Kidney glomerular epithelial cell (primary cell): ENCODE results near the gene PPP4R3A.
"Not testable (repeated sequence)": the region's sequence is repeated elsewhere in the genome, so short reads cannot be mapped to it uniquely, and the experiment has no call there.

ENCODE experiments used
- DNase-seq: peaks from one replicate; lab custom pipeline; 2025; lab: John Stamatoyannopoulos, UW

PPP4R3A gene

GRCh38 chr14:91510171-91511042, at the start of gene PPP4R3A:
TSS of gene PPP4R3A (minus strand) at chr14:91510310. CDS start at chr14:91509647, 663 bp downstream.
- peak; percentile 83 for DNase-seq

- DNase-seq: no peak
These were observed 45.4 kb upstream of the PPP4R3A start for GRCh38 chr14:91555531-91555930.

GRCh38 chr14:91554535-91555332, 44.6 kb upstream of the PPP4R3A start:
- DNase-seq: no peak

- no peak for DNase-seq
These were observed 38.0 kb upstream of the PPP4R3A start for GRCh38 chr14:91548108-91548507.

- no peak for DNase-seq
These were observed 36.0 kb upstream of the PPP4R3A start for GRCh38 chr14:91545946-91546716.

- no peak for DNase-seq
These were observed 35.1 kb upstream of the PPP4R3A start for GRCh38 chr14:91545204-91545603.

GRCh38 chr14:91536327-91536726, 26.2 kb upstream of the PPP4R3A start:
- DNase-seq: no peak

GRCh38 chr14:91534059-91534458, 23.9 kb upstream of the PPP4R3A start:
- DNase-seq: not testable (repeated sequence)

GRCh38 chr14:91533623-91534022, 23.5 kb upstream of the PPP4R3A start:
- no peak for DNase-seq

- DNase-seq: no peak
These were observed 13.9 kb upstream of the PPP4R3A start for GRCh38 chr14:91523972-91524371.

GRCh38 chr14:91521061-91521640, 11.0 kb upstream of the PPP4R3A start:
- DNase-seq: no peak

- DNase-seq: no peak
These were observed 10.0 kb upstream of the PPP4R3A start for GRCh38 chr14:91520138-91520537.

GRCh38 chr14:91519239-91520036, 9.3 kb upstream of the PPP4R3A start:
- no peak for DNase-seq

- DNase-seq: no peak
These were observed 6.7 kb upstream of the PPP4R3A start for GRCh38 chr14:91516663-91517388.

GRCh38 chr14:91515979-91516378, 5.9 kb upstream of the PPP4R3A start:
- no peak for DNase-seq

- DNase-seq: peak; percentile 26
These were observed 903 bp upstream of the PPP4R3A start for GRCh38 chr14:91511043-91511383.

GRCh38 chr14:91509878-91510170, 286 bp downstream of the PPP4R3A start:
- no peak for DNase-seq

- no peak for DNase-seq
These were observed 830 bp downstream of the PPP4R3A start for GRCh38 chr14:91509083-91509877.

- no peak for DNase-seq
These were observed 2.0 kb downstream of the PPP4R3A start for GRCh38 chr14:91508105-91508504.

GRCh38 chr14:91506226-91506625, 3.9 kb downstream of the PPP4R3A start:
- DNase-seq: no peak
